H9 (cell line): ENCODE data around the gene C1orf105. TPM values are rescaled to one million over a fixed set of nuclear protein-coding genes. Genes with fewer than 3 reads are reported as not detected.

Experiments used
- DNase-seq: peaks from one replicate; pipeline ENCODE4 v3.0.0-alpha.2; 2017
- H2AFZ ChIP-seq: one replicate; pipeline ENCODE4 v1.6.1; 2013; ENCODE audit warnings: mild to moderate bottlenecking, low read length, control low read depth, moderate library complexity
- H2AK5ac ChIP-seq: 2 replicates; pipeline ENCODE4 v1.6.1; 2013; ENCODE audit warnings: low read length, control low read depth, mixed read lengths; ENCODE audit not compliant: insufficient read length
- H2BK120ac ChIP-seq: one replicate; pipeline ENCODE4 v1.6.1; 2013; ENCODE audit warnings: low read depth, mild to moderate bottlenecking, low read length, control low read depth, inconsistent platforms; ENCODE audit not compliant: poor library complexity, severe bottlenecking
- H2BK12ac ChIP-seq: 2 replicates; pipeline ENCODE4 v1.6.1; 2013; ENCODE audit warnings: low read length, control low read depth, mixed read lengths, low read depth; ENCODE audit not compliant: insufficient read length
- H2BK15ac ChIP-seq: 2 replicates; pipeline ENCODE4 v1.6.1; 2013; ENCODE audit warnings: low read depth, low read length, control low read depth
- H2BK20ac ChIP-seq: one replicate; pipeline ENCODE4 v1.6.1; 2013; ENCODE audit warnings: low read depth, mild to moderate bottlenecking, low read length, control low read depth, inconsistent platforms; ENCODE audit not compliant: poor library complexity, severe bottlenecking
- H2BK5ac ChIP-seq: 2 replicates; pipeline ENCODE4 v1.6.1; 2013; ENCODE audit warnings: low read length, control low read depth, mixed read lengths; ENCODE audit not compliant: insufficient read length
- H3K14ac ChIP-seq: 2 replicates; pipeline ENCODE4 v1.6.1; 2013; ENCODE audit warnings: low read length, control low read depth; ENCODE audit not compliant: insufficient read depth
- H3K18ac ChIP-seq: 2 replicates; pipeline ENCODE4 v1.6.1; 2013; ENCODE audit warnings: low read depth, mild to moderate bottlenecking, mixed read lengths, low read length, control low read depth; ENCODE audit not compliant: insufficient read length
- H3K23ac ChIP-seq: 2 replicates; pipeline ENCODE4 v1.6.1; 2013; ENCODE audit warnings: low read length, control low read depth, mixed read lengths, low read depth; ENCODE audit not compliant: insufficient read length
- H3K23me2 ChIP-seq: 2 replicates; pipeline ENCODE4 v1.6.1; 2013; ENCODE audit warnings: low read depth, mild to moderate bottlenecking, mixed read lengths, low read length, control low read depth; ENCODE audit not compliant: insufficient read length, poor library complexity, severe bottlenecking
- H3K27ac ChIP-seq: 2 replicates; pipeline ENCODE4 v1.5.1; 2013; ENCODE audit warnings: low read length, control low read depth, mixed read lengths, low read depth; ENCODE audit not compliant: insufficient read length
- H3K27me3 ChIP-seq: 2 replicates; pipeline ENCODE4 v1.6.1; 2013; ENCODE audit warnings: low read length, control low read depth, inconsistent platforms; ENCODE audit not compliant: insufficient read depth
- H3K4ac ChIP-seq: 2 replicates; pipeline ENCODE4 v1.6.1; 2013; ENCODE audit warnings: low read depth, mild to moderate bottlenecking, control low read depth, inconsistent platforms, low read length, moderate library complexity
- H3K4me1 ChIP-seq: 2 replicates; pipeline ENCODE4 v1.6.1; 2013; ENCODE audit warnings: low read length, control low read depth, inconsistent platforms; ENCODE audit not compliant: insufficient read depth
- H3K4me2 ChIP-seq: 2 replicates; pipeline ENCODE4 v1.6.1; 2013; ENCODE audit warnings: low read length, control low read depth, mixed read lengths; ENCODE audit not compliant: insufficient read length, insufficient read depth
- H3K56ac ChIP-seq: 2 replicates; pipeline ENCODE4 v1.6.1; 2013; ENCODE audit warnings: low read depth, mild to moderate bottlenecking, mixed read lengths, low read length, control low read depth; ENCODE audit not compliant: insufficient read length
- H3K79me1 ChIP-seq: 2 replicates; pipeline ENCODE4 v1.6.1; 2013; ENCODE audit warnings: low read depth, mild to moderate bottlenecking, moderate library complexity, low read length, control low read depth, inconsistent platforms; ENCODE audit not compliant: insufficient read depth, poor library complexity, severe bottlenecking
- H3K79me2 ChIP-seq: 2 replicates; pipeline ENCODE4 v1.6.1; 2013; ENCODE audit warnings: low read length, control low read depth, inconsistent platforms; ENCODE audit not compliant: insufficient read depth
- H3K9ac ChIP-seq: 2 replicates; pipeline ENCODE4 v1.6.1; 2013; ENCODE audit warnings: low read length, control low read depth, mixed read lengths; ENCODE audit not compliant: insufficient read length; ENCODE audit errors: extremely low read depth
- H3K9me3 ChIP-seq: one replicate; pipeline ENCODE4 v1.6.1; 2013; ENCODE audit warnings: low read depth, low read length, inconsistent platforms; ENCODE audit not compliant: control insufficient read depth
- H3T11ph ChIP-seq: one replicate; pipeline ENCODE4 v1.6.1; 2013; ENCODE audit warnings: mild to moderate bottlenecking, low read length, control low read depth, inconsistent platforms
- H4K20me1 ChIP-seq: one replicate; pipeline ENCODE4 v1.6.1; 2013; ENCODE audit not compliant: control insufficient read depth, insufficient read length, insufficient read depth
- H4K5ac ChIP-seq: 2 replicates; pipeline ENCODE4 v1.6.1; 2013; ENCODE audit warnings: low read depth, mild to moderate bottlenecking, mixed read lengths, low read length, control low read depth; ENCODE audit not compliant: insufficient read length
- H4K8ac ChIP-seq: replicated peaks from 2 replicates; pipeline ENCODE4 v1.6.1; 2013; ENCODE audit warnings: low read length, control low read depth, mixed read lengths, low read depth; ENCODE audit not compliant: insufficient read length
- H4K91ac ChIP-seq: 2 replicates; pipeline ENCODE4 v1.6.1; 2013; ENCODE audit warnings: low read depth, mild to moderate bottlenecking, moderate library complexity, mixed read lengths, low read length, control low read depth; ENCODE audit not compliant: insufficient read length
- H3K27ac Mint-ChIP-seq, 3 experiments: 2 replicates in 2 of 3; 3 replicates in 1 of 3; pipeline ENCODE4 v1.8.0; 2020 to 2021; ENCODE audit warnings: mixed read lengths in 3 of 3, mild to moderate bottlenecking in 1 of 3, moderate library complexity in 1 of 3
- H3K27me3 Mint-ChIP-seq: 2 replicates; pipeline ENCODE4 v1.8.0; 2021; ENCODE audit warnings: low read depth, mild to moderate bottlenecking, moderate library complexity, mixed read lengths
- H3K36me3 Mint-ChIP-seq, 3 experiments: 2 replicates in 2 of 3; 3 replicates in 1 of 3; pipeline ENCODE4 v1.8.0; 2020 to 2021; ENCODE audit warnings: low read depth in 3 of 3, mixed read lengths in 3 of 3; ENCODE audit not compliant: insufficient read depth in 1 of 3
- H3K4me1 Mint-ChIP-seq, 2 experiments: 2 replicates each; pipeline ENCODE4 v1.8.0; 2020; ENCODE audit warnings: mixed read lengths in 2 of 2
- H3K4me3 Mint-ChIP-seq, 2 experiments: 2 replicates in 1 of 2; 3 replicates in 1 of 2; pipeline ENCODE4 v1.8.0; 2020 to 2021; ENCODE audit warnings: mild to moderate bottlenecking in 2 of 2, mixed read lengths in 2 of 2, moderate library complexity in 1 of 2
- H3K9me3 Mint-ChIP-seq, 2 experiments: 2 replicates in 1 of 2; 3 replicates in 1 of 2; pipeline ENCODE4 v1.8.0; 2020; ENCODE audit warnings: mild to moderate bottlenecking in 2 of 2, mixed read lengths in 2 of 2, moderate library complexity in 1 of 2
- CTCF ChIP-seq: fragments of 200-600 bp; sonication (generic); conservative IDR thresholded peaks from 3 replicates; pipeline ENCODE4 v1.8.0; 2021; ENCODE audit warnings: antibody characterized with exemption, mild to moderate bottlenecking
- WGBS: extraction: QIAGEN DNeasy Blood & Tissue Kit; methylation state at CpG from one replicate; pipeline ENCODE4 v1.1.7; 2013; ENCODE audit warnings: missing lambda C conversion rate, low lambda C conversion rate, mixed read lengths; ENCODE audit not compliant: insufficient read length; ENCODE audit errors: extremely low coverage; 5-methylcytosine and 5-hydroxymethylcytosine counted together
- total RNA-seq: library from RNA; stranded (reverse); gene quantifications from 2 replicates; pipeline ENCODE4 v1.2.1, GENCODE V29; 2021

C1orf105 gene
- total RNA-seq, 1 experiment from 2014 or later, result not detected

GRCh38 chr1:172455451-172455850 is 35.0 kb downstream of the C1orf105 start:
- Histone ChIP-seq H3K23me2 (no peaks in the 10 kb centered on the region), H2BK15ac (no peak overlapping the region), H2BK20ac (no peak overlapping the region), H3K14ac (no peak overlapping the region), H3K79me1 (no peaks in the 10 kb centered on the region), H4K8ac (no peak overlapping the region), H2BK5ac (no peak overlapping the region), H3K56ac (no peak overlapping the region), H2AFZ (no peak overlapping the region), H2AK5ac (no peak overlapping the region), H3T11ph (no peak overlapping the region), H3K9me3 (no peaks in the 10 kb centered on the region), H3K4me2 (no peak overlapping the region), H4K91ac (no peak overlapping the region), H4K20me1 (no peaks in the 10 kb centered on the region), H4K5ac (no peak overlapping the region), H3K4me1 (no peaks in the 10 kb centered on the region), H2BK120ac (no peak overlapping the region), H3K79me2 (no peaks in the 10 kb centered on the region), H3K23ac (no peak overlapping the region), H3K4ac (no peak overlapping the region), H2BK12ac (no peak overlapping the region), H3K27me3 (no peaks in the 10 kb centered on the region), H3K18ac (no peak overlapping the region), H3K27ac (no peak overlapping the region), H3K9ac (no peak overlapping the region)
- TF ChIP-seq CTCF, result no peak
- Mint-ChIP-seq H3K27me3 (no peaks in the 10 kb centered on the region), H3K27ac (no peak overlapping the region), H3K9me3 (no peaks in the 10 kb centered on the region), H3K4me3 (no peak overlapping the region), H3K36me3 (no peaks in the 10 kb centered on the region), H3K4me1 (peaks cover under 1% of the 10 kb centered on the region in 2 experiments; a peak in 1 of 4 replicates)
- DNase-seq, result no peak
- WGBS, result no CpG with 5 or more reads among the region's 1 CpG
